Epidermal melanocyte (primary cell): ENCODE data around the gene DKC1.
"Not testable (repeated sequence)": the region's sequence is repeated elsewhere in the genome, so short reads cannot be mapped to it uniquely, and the experiment has no call there.

Source experiments
- DNase-seq: peaks from one replicate; pipeline ENCODE4 v3.0.0; 2011; ENCODE audit warnings: low spot score; ENCODE audit not compliant: insufficient read length

Gene DKC1

DNA sequence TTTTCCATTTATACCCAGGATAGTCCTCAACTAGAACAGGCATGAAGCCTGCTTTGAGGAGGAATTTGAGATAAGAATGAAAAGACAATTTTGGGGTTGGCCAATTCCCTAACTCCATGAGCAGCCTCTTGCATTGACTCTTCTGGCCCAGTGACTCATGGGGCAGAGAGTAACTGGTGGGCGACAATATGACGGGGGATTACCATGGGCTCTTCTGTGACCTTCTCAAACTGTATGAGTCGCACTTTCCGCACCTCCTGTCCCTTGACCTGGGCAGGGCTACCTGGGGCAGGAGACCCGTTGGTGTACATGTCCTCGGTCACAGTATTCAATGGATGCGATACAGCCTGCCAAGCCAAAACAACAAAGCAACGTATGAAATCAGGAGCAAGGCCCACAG is 29.3 kb downstream of the DKC1 start:
- no peak for DNase-seq

DNA sequence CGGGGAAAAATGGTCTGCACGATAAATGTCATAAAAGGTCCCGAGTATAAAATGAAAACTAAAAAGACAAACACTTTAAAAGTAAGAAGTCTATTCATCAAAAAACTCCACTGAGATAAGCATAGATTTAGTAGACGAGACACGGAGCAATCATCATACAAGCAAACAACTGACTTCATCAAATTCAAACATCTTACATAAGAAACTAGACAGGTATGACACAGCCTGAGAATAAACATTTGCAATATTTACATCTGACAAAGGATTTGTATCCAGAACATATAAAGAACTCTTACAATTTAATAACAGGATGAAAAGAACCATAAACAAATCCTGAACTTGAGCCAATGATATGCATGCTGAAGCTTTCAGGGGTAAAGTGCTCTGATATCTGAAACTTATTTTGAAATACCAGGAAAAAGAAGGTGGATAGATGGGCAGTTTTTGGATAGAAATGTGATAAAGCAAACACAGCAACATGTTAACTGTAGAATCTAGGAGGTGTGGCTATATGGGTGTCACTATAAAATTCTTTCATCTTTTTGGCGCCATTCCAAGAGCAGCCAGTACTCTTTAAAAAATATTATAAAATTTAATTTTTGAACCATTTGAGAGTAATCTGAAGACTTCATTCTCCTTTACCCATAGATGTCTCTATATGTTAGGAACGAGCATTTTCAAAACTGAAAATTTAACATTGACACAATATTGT is 30.6 kb downstream of the DKC1 start:
- DNase-seq, result no peak

DNA sequence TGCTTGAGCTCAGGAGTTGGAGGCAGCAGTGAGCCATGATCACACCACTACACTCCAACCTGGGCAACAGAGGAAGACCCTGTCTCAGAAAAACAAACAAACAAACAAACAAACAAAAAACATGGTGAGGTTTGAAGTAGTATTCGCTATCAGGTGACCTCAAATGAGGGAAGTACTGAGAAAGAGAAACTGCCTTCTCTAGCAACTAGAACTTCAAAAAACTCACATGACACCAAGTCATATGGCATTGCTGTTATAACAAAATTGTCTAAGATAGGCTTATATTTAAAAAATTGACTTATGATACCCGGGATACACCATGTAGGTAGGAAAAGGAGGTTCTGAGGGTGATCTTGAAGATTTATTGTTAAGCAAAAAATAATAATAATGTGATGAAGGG is 32.4 kb downstream of the DKC1 start:
- DNase-seq, result no peak

DNA sequence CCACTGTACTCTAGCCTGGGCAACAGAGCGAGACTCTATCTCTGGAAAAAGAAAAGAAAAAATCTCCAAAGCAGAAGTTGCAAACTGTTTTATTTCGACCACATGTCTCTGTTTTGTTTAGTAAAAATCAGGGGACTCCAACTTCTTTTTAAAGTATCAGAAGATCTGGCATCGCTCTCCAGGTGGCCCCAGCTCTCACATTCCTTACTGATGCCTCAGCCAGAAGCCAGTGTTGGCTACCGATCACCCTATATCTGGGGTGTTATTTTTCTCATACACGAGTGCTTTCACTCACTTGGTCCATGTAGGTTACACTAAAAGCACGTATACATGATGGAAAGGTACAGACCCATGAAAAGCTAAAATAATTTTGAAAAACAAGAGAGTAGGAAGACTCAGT is 34.3 kb downstream of the DKC1 start:
- no peak for DNase-seq

DNA sequence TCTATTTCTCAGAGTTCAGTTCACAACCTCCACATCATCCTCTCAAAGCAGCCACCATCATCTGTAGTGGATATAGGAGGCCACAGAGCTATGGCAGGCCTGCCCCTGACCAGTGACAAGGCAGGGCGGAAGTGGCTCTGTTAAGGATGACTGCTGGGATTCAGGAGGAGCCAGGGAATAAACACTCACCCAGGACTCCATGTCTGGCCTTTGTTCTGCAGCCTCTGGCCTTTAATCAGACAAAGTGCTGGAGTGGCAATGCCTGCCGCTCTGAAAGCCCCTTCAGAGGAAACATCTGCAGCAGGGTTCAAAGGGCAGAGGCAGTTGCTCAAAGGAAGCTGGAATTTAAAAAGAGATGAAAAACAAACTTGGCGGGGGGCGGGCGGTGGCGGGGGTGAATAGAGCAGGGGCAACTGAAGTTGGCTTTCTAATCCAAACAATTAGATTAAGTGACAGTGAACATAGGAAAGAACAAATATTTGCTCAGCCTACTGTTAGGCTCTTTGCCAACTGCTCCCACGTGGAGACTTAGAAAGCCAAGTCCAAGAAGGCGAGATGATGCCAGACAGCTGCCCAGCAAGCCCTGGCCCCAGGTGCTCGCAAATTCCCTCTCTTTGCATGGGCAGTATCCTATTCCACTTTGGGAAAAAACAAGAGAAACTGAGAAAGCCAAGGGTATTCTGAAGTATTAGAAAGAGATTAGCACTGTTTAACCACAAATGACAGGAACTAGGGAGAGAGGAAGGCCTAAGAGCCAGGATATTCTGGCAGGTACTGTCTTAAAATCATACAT is 37.1 kb downstream of the DKC1 start:
- DNase-seq, result no peak

DNA sequence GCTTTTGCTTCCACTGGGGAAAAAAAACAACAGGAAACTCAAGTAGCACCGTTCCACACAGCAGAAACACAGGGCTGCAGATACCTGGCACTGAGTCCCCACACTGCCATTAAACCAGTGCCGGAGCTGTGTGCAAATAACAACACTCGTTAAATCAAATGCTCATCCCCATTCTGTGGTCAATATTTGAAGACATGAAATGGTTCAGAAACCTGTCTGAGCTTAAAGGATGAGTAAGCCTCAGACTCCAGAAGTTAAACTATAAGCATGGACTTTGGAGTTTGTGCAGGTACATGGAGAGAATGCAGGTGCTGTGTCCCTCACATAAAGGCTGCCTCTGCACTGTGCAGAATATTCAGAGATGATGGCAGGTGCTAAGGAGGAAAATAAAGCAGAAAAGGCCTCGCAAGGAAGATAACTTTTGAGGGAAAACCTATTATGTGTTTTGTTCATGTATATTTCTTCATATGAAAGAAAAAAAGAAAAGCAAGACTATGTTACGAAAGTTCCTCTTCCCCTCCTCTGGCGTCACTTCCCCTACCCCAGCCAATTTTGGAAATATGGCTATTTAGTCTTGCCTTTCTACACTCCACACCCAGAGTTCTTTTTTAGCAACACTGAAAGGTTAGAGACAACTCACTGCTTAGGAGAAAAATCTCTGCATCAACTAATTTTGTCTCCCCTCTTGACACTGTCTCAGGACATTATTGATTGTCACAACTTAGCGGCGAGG is 38.0 kb downstream of the DKC1 start:
- no peak for DNase-seq

DNA sequence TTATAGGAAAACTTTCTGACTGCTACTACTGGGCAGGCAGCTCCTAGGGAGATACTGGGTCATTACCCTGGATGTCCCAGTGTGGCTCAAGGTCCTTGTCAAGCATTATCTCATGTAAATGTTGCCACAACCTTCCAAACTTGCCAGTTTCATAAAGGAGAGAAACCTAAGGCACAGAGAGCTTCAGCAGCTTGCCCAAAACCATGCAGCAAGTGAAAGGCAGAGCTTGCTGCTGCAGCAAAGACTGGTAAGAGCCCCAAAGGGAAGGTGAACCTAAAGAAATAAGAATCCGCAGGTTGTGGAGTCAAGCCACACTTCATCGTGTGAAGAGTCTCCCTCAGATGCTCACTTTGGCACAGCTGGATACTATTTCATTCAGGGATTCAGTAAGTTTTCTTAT is 40.3 kb downstream of the DKC1 start:
- DNase-seq, result no peak

DNA sequence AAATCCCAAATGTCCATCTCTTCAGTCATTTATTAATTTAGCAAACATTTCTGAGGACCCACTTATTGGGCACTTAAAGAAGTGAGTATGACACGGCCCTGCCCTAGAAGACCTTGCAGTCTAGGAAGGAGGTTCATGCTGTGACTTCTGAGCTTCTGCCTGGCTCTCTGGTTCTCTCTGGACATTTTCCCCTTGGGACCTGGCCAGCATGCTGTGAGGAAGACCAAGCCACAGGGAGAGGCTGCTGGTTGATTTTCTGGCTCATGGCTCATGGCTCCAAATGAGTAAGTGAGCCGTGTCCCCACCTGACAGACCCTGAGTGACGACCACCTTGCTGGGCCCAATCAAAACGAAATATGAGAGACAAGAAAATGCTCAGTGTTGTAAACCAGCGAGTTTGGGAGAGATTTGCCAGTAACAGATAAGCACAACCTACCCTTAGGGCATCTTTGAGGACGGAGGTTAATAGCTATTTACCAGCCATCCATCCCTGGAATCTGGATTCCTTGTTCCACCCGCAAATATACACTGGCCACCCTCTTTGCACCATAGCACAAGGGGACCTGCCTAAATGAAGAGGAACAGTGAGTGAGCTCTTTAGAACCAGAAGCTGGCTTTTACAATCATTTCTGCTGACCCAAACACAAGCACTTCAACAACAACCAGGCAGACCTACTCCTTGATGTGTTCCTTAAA is 41.7 kb downstream of the DKC1 start:
- DNase-seq, result no peak

DNA sequence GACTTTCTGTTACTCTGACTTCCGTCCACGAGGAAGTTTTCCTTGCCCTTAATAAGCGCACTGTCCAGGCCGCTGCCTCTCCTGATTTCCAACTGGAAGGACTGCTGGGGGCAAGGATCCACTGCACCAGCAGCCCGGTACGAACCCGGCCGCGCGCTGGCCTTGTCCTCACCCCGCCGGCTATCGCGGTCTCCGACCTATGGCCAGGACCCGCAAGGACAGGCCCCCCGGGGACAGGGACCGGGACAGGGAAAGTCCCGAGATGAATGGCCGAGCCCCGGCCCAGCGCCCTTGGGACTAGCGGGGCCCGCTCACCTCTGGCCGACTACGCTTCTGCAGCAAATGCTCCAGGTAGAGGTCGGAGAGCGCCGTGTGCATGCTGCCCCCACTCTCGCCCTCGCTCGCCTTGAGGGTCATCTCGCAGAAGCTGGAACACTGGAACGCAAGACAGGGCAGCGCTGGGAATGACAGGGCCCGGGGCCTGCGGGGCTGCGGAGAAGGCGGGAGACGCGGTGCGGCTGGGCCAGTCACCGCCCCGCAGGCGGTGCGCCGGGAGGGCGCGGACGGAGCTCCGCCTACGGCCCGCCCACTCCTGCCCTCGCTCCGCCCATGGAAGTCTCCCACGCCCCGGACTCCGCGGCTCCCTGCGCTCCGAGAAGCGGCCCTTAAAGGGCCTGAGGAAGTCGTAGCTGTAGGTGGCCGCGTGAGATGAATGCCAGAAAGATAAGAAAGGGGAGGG is 42.5 kb downstream of the DKC1 start, which contains the start of gene MPP1:
TSS of gene MPP1 (minus strand) at position 529 of the 739 bp plus-strand sequence. CDS start at position 417, 112 bp downstream.
- DNase-seq, result peak; percentile 31

DNA sequence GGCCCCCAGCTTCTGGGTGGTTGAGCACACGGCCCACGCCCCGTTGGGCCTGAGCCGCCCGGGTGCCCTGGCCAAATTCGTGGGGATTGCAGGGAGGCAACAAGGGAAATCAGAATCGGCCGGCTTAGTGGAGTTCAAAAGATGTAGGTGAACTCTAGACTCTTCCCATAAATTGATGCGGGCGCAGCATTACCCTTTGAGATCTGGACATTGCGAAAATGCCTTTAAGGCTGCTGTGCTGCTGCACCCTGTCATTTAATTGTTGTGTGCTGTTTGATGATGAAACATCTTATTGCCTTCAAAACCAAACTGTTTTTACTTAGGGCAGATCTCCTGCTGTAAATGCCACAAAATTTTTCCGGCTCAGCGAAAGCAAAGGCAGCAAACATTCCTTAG is 43.0 kb downstream of the DKC1 start:
- DNase-seq, result no peak

DNA sequence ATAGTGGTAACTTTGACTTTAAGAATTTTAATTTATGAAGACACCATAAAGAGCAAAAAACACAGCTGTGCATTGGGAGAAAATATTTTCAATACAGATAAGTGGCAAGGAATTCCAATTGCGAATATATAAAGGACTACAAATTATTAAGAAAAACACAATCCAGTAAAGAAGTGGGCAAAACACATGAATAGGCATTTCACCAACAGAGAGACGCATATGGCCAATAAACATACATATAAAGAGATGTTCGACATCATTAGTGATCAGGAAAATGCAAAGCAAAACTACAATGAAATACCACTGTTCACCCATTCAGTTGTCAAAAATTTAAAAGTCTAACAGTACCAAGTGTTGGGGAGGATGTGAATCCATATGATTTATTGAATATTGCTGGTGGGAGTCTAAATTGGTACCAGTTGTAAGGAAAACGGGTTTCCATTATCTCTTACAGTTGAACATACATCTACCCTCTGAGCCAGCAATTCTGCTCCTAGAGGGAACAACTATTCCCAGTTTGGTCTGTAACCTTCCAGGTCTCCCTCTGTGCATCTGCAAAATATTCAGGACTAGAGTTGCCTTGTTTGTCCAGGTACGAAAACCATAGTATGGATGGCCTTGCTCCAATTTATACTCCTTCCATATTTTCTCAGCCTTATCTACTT is 44.3 kb downstream of the DKC1 start:
- DNase-seq, result no peak

DNA sequence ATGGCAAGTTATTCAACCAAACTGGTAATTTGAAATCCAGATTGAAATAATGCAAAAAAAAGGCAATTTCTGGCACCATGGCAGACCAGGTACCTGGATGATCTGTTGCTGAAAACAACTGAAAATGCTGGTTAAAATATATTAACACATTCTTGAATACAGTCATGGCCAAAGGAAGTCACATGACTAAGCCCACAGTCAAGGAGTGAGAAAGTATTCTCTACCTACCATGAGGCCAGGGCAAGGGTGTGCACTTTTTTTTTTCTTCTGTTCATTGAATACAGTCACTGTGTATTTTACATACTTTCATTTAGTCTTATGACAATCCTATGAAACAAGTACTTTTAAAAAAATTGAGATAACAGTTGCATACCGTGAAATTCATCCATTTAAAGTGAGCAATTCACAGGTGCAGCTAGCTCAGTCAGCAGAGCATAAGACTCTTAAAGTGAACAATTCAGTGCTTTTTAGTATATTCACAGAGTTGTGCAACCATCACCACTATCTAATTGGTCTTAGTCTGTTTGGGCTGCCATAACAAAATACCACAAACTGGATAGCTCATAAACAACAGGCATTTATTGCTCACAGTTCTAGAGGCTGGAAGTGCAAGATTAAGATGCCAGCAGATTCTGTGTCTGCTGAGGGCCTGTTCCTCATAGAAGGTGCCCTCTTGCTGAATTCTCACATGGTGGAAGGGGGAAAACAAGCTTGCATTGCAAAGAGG is 47.4 kb downstream of the DKC1 start:
- DNase-seq, result no peak

DNA sequence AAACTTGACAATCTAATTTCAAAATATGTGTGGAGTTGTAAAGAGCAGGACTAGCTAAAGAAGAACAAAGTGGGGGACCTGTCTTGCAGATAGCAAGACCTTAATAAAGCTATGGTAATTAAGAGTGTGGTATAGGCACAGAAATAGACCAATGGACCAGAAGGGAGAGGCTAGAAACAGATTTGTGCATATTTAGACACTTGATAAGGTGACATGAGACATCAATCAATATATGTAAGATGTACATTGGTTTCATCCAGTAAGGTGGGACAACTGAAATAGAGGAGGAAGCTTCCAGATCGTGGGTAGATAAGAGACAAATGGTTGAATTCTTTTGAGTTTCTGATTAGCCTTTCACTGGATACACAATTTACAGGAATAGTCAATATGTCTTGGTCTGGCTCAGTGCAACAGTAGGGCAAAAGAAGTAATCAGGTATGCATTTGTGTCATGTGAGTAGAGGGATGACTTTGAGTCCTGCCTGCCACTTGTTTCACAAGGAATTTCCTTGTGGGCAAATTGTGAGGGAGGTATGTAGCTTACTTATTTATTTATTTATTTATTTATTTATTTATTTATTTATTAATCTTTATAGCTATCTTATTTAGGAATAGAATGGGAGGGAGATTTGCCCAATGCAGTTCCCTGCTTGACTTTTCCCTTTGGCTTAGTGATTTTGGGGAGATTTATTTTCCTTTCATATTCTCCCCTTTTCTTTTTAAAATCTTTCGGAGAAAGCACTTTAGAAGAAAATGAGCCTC is 49.9 kb downstream of the DKC1 start:
- DNase-seq, result no peak

DNA sequence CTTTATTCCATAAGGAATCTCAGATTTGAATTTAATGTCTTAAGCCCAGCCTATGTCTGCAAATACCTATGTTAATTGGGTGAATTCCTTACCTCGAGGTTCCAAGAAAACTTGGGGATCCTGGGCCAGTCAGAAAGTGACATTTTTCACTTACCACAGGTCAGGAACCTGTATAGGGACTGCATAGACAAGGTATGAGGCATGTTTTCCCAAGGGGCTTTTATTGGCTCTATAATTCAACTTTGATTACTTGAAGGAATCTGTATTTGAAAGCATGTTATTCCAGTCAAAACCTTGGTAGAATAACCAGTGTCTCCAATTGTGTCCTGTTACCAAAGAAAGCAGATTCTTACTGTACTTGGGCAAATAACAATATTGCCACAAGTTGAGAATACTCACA is 51.1 kb downstream of the DKC1 start:
- no peak for DNase-seq

DNA sequence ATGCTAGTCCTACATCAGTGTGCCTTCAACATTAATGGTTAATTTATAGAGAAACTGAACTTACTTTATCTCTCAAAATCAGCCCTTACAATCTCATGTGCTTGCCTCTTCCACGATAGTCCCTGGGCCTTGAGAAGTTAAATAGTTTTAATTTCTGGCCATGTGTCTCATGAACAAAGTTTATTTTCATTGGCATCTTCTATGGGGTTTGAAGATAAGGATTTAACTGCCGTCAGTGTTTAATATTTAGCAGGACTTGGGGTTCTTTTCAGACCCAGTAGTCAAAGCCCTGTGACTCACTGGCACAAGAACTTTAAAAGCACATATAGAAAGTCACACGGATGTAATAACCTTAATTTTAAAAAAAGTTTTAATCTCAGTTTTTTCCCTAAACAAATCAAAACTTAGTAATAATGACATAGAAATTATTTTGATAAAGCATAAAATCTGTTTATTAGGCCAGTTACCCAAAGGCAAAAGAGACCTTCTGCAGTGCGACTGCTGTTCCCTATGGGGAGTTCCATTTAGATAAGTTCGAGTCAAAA is 52.7 kb downstream of the DKC1 start:
- DNase-seq, result no peak

DNA sequence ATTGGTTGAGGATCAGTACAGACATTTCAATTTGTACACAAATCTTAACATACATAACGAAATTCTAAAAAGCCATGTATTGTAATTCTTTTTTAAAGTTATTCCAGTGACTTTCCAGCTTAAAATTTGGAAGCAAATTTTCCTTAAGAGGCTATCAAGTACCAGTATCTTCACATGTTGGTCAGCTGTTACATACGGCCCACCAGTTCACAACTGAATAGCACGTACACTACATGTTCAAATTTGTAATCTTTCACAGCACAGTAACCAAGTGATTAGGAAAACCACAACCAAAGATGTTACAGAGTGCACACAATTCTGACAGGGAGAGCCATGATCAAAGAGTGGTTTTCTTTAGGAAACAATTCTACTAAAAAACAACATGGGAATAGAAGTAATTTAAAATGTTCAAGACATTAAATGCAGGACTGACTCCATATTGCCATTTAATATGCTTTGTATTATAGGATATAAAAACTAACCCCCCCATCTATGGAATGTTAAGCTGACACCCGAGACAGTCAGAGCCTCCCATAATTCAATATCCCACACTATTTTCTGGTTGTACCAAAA is 53.7 kb downstream of the DKC1 start:
- DNase-seq, result not testable (repeated sequence)

DNA sequence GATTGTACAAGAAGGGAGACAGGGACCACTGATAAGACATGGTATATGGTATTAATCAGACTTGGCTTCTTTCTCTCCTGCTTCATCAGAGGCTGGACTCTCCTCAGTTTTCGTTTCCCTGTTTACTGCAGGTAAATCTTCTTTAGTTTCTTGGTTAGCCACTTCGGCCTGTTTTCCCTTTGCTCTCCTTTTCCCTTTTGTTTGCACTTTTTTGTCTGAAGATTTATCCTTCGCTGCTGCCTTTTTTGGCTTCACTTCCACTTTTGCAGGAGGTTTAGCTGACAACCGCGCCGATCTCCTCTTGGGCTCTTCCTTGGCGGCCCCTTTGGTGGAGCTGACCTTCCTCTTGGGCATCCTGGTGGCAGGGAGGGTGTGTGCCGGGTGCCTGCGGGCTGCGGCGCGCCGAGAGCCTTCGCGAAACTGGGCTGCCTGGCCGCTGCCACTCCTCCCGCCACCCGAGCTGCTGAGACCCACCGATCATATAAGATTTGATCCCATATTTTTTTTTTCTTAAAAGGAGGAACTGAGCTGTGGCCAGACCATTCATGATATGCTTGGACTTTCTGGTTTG is 54.5 kb downstream of the DKC1 start:
- not testable (repeated sequence) for DNase-seq
